Thyroid gland (tissue), 4 donors: ENCODE results near the gene ADAM12. TPM values are rescaled to one million over a fixed set of nuclear protein-coding genes. Genes with fewer than 3 reads are reported as not detected.

Experiments used
- DNase-seq, 2 donors: peaks; one replicate each; pipeline ENCODE4 v3.0.0-alpha.2; 2019
- H3K27ac ChIP-seq, 3 donors: fragments of 200-600 bp; sonication (generic); 1 replicate in 2 of 3; 2 replicates in 1 of 3; pipeline ENCODE4 v1.5.1; 2016 to 2019; ENCODE audit warnings: mild to moderate bottlenecking in 1 of 3, moderate library complexity in 1 of 3
- H3K27me3 ChIP-seq: fragments of 200-600 bp; sonication (generic); one replicate; pipeline ENCODE4 v1.5.1; 2019
- H3K36me3 ChIP-seq, 2 donors: fragments of 200-600 bp; sonication (generic); one replicate each; pipeline ENCODE4 v1.5.1; 2016 to 2019
- H3K4me1 ChIP-seq, 2 donors: fragments of 200-600 bp; sonication (generic); one replicate each; pipeline ENCODE4 v1.5.1; 2017 to 2019
- H3K4me3 ChIP-seq, 3 donors: fragments of 200-600 bp; sonication (generic); replicated peaks in 1 of 3; 1 replicate in 2 of 3; 2 replicates in 1 of 3; pipeline ENCODE4 v1.5.1; 2016; ENCODE audit warnings: mild to moderate bottlenecking in 1 of 3
- H3K9me3 ChIP-seq: fragments of 200-600 bp; sonication (generic); one replicate; pipeline ENCODE4 v1.5.1; 2017
- CTCF ChIP-seq, 6 experiments: fragments of 200-600 bp in 3 of 6; fragments of 450-650 bp in 3 of 6; sonication (generic) in 3 of 6; IDR thresholded peaks; one replicate each; pipeline ENCODE4 v1.5.1; 2016 to 2019; ENCODE audit warnings: antibody characterized with exemption in 6 of 6, mild to moderate bottlenecking in 2 of 6, inconsistent platforms in 1 of 6, moderate library complexity in 1 of 6
- POLR2A ChIP-seq, 2 donors: fragments of 450-650 bp; IDR thresholded peaks; one replicate each; pipeline ENCODE4 v1.6.1; 2017; ENCODE audit warnings: antibody characterized with exemption in 2 of 2, mild to moderate bottlenecking in 2 of 2, moderate library complexity in 1 of 2
- WGBS, 2 donors: methylation state at CpG; one replicate each; pipeline ENCODE4 v1.1.5; 2017; 5-methylcytosine and 5-hydroxymethylcytosine counted together
- intact Hi-C: fragments of 100-400 bp; cut with DNase I; formaldehyde crosslinking; loops from one replicate; pipeline ENCODE4 v1.15.1; 2023
- total RNA-seq, 4 donors: library from RNA; depleted of rRNA; stranded (reverse); fragments of >200 nt; gene quantifications; one replicate each; pipeline ENCODE4 v1.2.3, GENCODE V29; 2016

ADAM12 gene
- total RNA-seq, 4 donors from 2014 or later, result 0.20 to 0.94 (median 0.63) TPM

GRCh38 chr10:126196281-126196680 lies 192.0 kb downstream of the ADAM12 start:
- H3K27ac ChIP-seq, result no peak overlapping the region
- intact Hi-C loops, result no loop called here
- TF ChIP-seq CTCF (IDR thresholded peaks at IDR 0.05) (no peak), POLR2A (IDR thresholded peaks at IDR 0.05) (no peak)
- no peaks in the 10 kb centered on the region for H3K36me3 ChIP-seq
- H3K4me1 ChIP-seq, result no peaks in the 10 kb centered on the region
- WGBS, 2 donors, result 95 to 98% methylated on average over 3 of the region's 3 CpGs
- H3K9me3 ChIP-seq, result no peaks in the 10 kb centered on the region
- no peak for DNase-seq
- H3K27me3 ChIP-seq, result no peaks in the 10 kb centered on the region
- no peak overlapping the region for H3K4me3 ChIP-seq

GRCh38 chr10:126191192-126191591 lies 197.1 kb downstream of the ADAM12 start:
- H3K4me3 ChIP-seq, result no peak overlapping the region
- no peaks in the 10 kb centered on the region for H3K4me1 ChIP-seq
- H3K27ac ChIP-seq, result no peak overlapping the region
- no peaks in the 10 kb centered on the region for H3K36me3 ChIP-seq
- H3K9me3 ChIP-seq, result no peaks in the 10 kb centered on the region
- no peak for TF ChIP-seq CTCF (IDR thresholded peaks at IDR 0.05)
- no peak for DNase-seq
- WGBS, 2 donors, result 81 to 85% methylated on average over 4 of the region's 4 CpGs
- intact Hi-C loops, result no loop called here
- H3K27me3 ChIP-seq, result no peaks in the 10 kb centered on the region

GRCh38 chr10:126188679-126189200 lies 199.5 kb downstream of the ADAM12 start:
- intact Hi-C loops, result no loop called here
- no peaks in the 10 kb centered on the region for H3K9me3 ChIP-seq
- H3K36me3 ChIP-seq, result no peaks in the 10 kb centered on the region
- WGBS, 2 donors, result 87 to 90% methylated on average over 3 of the region's 3 CpGs
- H3K27me3 ChIP-seq, result no peaks in the 10 kb centered on the region
- no peak overlapping the region for H3K4me3 ChIP-seq
- no peaks in the 10 kb centered on the region for H3K4me1 ChIP-seq
- TF ChIP-seq CTCF (IDR thresholded peaks at IDR 0.05), result no peak
- DNase-seq, result no peak
- no peak overlapping the region for H3K27ac ChIP-seq

- H3K27me3 ChIP-seq, result no peaks in the 10 kb centered on the region
- H3K4me1 ChIP-seq, result no peaks in the 10 kb centered on the region
- H3K4me3 ChIP-seq, result no peak overlapping the region
- no peaks in the 10 kb centered on the region for H3K9me3 ChIP-seq
- intact Hi-C loops, result no loop called here
- no peaks in the 10 kb centered on the region for H3K36me3 ChIP-seq
- 84 to 91% methylated on average over 5 of the region's 5 CpGs for WGBS, 2 donors
- DNase-seq, result no peak
- TF ChIP-seq POLR2A (IDR thresholded peaks at IDR 0.05) (no peak), CTCF (IDR thresholded peaks at IDR 0.05) (no peak)
- no peak overlapping the region for H3K27ac ChIP-seq
Measured at GRCh38 chr10:126187399-126187798, 200.9 kb downstream of the ADAM12 start.

GRCh38 chr10:126186766-126187165 lies 201.5 kb downstream of the ADAM12 start:
- 89 to 90% methylated on average over 5 of the region's 5 CpGs for WGBS, 2 donors
- intact Hi-C loops, result no loop called here
- Histone ChIP-seq H3K4me3 (no peak overlapping the region), H3K9me3 (no peaks in the 10 kb centered on the region), H3K27me3 (no peaks in the 10 kb centered on the region), H3K27ac (no peak overlapping the region), H3K4me1 (no peaks in the 10 kb centered on the region), H3K36me3 (no peaks in the 10 kb centered on the region)
- TF ChIP-seq CTCF (IDR thresholded peaks at IDR 0.05) (no peak), POLR2A (IDR thresholded peaks at IDR 0.05) (no peak)
- no peak for DNase-seq
